ENCODE measurements around the gene NCOA7.

Gene NCOA7

GRCh38 chr6:125867483-125867942 lies 76.8 kb downstream of the NCOA7 start:
- DNase-seq (ENCODE audit: low read depth, low spot score) = no peak
- Histone ChIP-seq H3K27me3 (ENCODE audit: insufficient read depth, insufficient read length) (no peaks in the 10 kb centered on the region), H3K9me3 (ENCODE audit: insufficient read depth, low read length) (no peaks in the 10 kb centered on the region), H3K9ac (ENCODE audit: insufficient read length, low read depth) (no peak overlapping the region), H3K4me1 (ENCODE audit: insufficient read depth, insufficient read length) (no peaks in the 10 kb centered on the region), H3K36me3 (ENCODE audit: insufficient read depth, insufficient read length, low read length) (no peaks in the 10 kb centered on the region), H3K4me3 (ENCODE audit: insufficient read length, low read depth) (no peak overlapping the region)
- TF ChIP-seq YY1 (IDR thresholded peaks at IDR 0.05; ENCODE audit: insufficient read depth, insufficient read length) = no peak
- TF ChIP-seq ZNF274 (IDR thresholded peaks at IDR 0.05; ENCODE audit: low read depth, low read length) = no peak
- TF ChIP-seq SUZ12 (IDR thresholded peaks at IDR 0.05; ENCODE audit: extremely low read depth, insufficient read depth, insufficient read length) = no peak

GRCh38 chr6:125868252-125868651 lies 77.5 kb downstream of the NCOA7 start:
- no peak overlapping the region for H3K9ac ChIP-seq (ENCODE audit: insufficient read length, low read depth)
- H3K36me3 ChIP-seq (ENCODE audit: insufficient read depth, insufficient read length, low read length) = no peaks in the 10 kb centered on the region
- H3K27me3 ChIP-seq (ENCODE audit: insufficient read depth, insufficient read length) = no peaks in the 10 kb centered on the region
- H3K4me1 ChIP-seq (ENCODE audit: insufficient read depth, insufficient read length) = no peaks in the 10 kb centered on the region
- TF ChIP-seq YY1 (IDR thresholded peaks at IDR 0.05; ENCODE audit: insufficient read depth, insufficient read length) (no peak), ZNF274 (IDR thresholded peaks at IDR 0.05; ENCODE audit: low read depth, low read length) (no peak)
- no peak for DNase-seq (ENCODE audit: low read depth, low spot score)
- H3K4me3 ChIP-seq (ENCODE audit: insufficient read length, low read depth) = no peak overlapping the region
- no peaks in the 10 kb centered on the region for H3K9me3 ChIP-seq (ENCODE audit: insufficient read depth, low read length)

GRCh38 chr6:125868678-125869395 lies 78.1 kb downstream of the NCOA7 start:
- H3K27me3 ChIP-seq (ENCODE audit: insufficient read depth, insufficient read length) = no peaks in the 10 kb centered on the region
- H3K36me3 ChIP-seq (ENCODE audit: insufficient read depth, insufficient read length, low read length) = no peaks in the 10 kb centered on the region
- TF ChIP-seq ZNF274 (IDR thresholded peaks at IDR 0.05; ENCODE audit: low read depth, low read length) (no peak), YY1 (IDR thresholded peaks at IDR 0.05; ENCODE audit: insufficient read depth, insufficient read length) (no peak), SUZ12 (IDR thresholded peaks at IDR 0.05; ENCODE audit: extremely low read depth, insufficient read depth, insufficient read length) (no peak)
- DNase-seq (ENCODE audit: low read depth, low spot score) = no peak
- no peak overlapping the region for H3K9ac ChIP-seq (ENCODE audit: insufficient read length, low read depth)
- H3K4me3 ChIP-seq (ENCODE audit: insufficient read length, low read depth) = no peak overlapping the region
- no peaks in the 10 kb centered on the region for H3K9me3 ChIP-seq (ENCODE audit: insufficient read depth, low read length)
- no peaks in the 10 kb centered on the region for H3K4me1 ChIP-seq (ENCODE audit: insufficient read depth, insufficient read length)

- H3K27me3 ChIP-seq (ENCODE audit: insufficient read depth, insufficient read length) = no peaks in the 10 kb centered on the region
- no peaks in the 10 kb centered on the region for H3K36me3 ChIP-seq (ENCODE audit: insufficient read depth, insufficient read length, low read length)
- H3K9ac ChIP-seq (ENCODE audit: insufficient read length, low read depth) = no peak overlapping the region
- no peak overlapping the region for H3K4me3 ChIP-seq (ENCODE audit: insufficient read length, low read depth)
- H3K9me3 ChIP-seq (ENCODE audit: insufficient read depth, low read length) = no peaks in the 10 kb centered on the region
- TF ChIP-seq YY1 (IDR thresholded peaks at IDR 0.05; ENCODE audit: insufficient read depth, insufficient read length) = no peak
- TF ChIP-seq ZNF274 (IDR thresholded peaks at IDR 0.05; ENCODE audit: low read depth, low read length) = no peak
- no peak for TF ChIP-seq SUZ12 (IDR thresholded peaks at IDR 0.05; ENCODE audit: extremely low read depth, insufficient read depth, insufficient read length)
- no peak for DNase-seq (ENCODE audit: low read depth, low spot score)
- no peaks in the 10 kb centered on the region for H3K4me1 ChIP-seq (ENCODE audit: insufficient read depth, insufficient read length)
Observed at GRCh38 chr6:125869427-125869826, 78.7 kb downstream of the NCOA7 start.

GRCh38 chr6:125871365-125871764 lies 80.6 kb downstream of the NCOA7 start:
- H3K27me3 ChIP-seq (ENCODE audit: insufficient read depth, insufficient read length) = no peaks in the 10 kb centered on the region
- no peak for DNase-seq (ENCODE audit: low read depth, low spot score)
- no peaks in the 10 kb centered on the region for H3K4me1 ChIP-seq (ENCODE audit: insufficient read depth, insufficient read length)

GRCh38 chr6:125872259-125872921 lies 81.6 kb downstream of the NCOA7 start:
- Histone ChIP-seq H3K36me3 (ENCODE audit: insufficient read depth, insufficient read length, low read length) (no peaks in the 10 kb centered on the region), H3K9ac (ENCODE audit: insufficient read length, low read depth) (no peak overlapping the region), H3K27me3 (ENCODE audit: insufficient read depth, insufficient read length) (no peaks in the 10 kb centered on the region), H3K4me1 (ENCODE audit: insufficient read depth, insufficient read length) (no peaks in the 10 kb centered on the region), H3K4me3 (ENCODE audit: insufficient read length, low read depth) (no peak overlapping the region), H3K9me3 (ENCODE audit: insufficient read depth, low read length) (no peaks in the 10 kb centered on the region)
- TF ChIP-seq ZNF274 (IDR thresholded peaks at IDR 0.05; ENCODE audit: low read depth, low read length) = no peak
- no peak for TF ChIP-seq SUZ12 (IDR thresholded peaks at IDR 0.05; ENCODE audit: extremely low read depth, insufficient read depth, insufficient read length)
- TF ChIP-seq YY1 (IDR thresholded peaks at IDR 0.05; ENCODE audit: insufficient read depth, insufficient read length) = no peak
- DNase-seq (ENCODE audit: low read depth, low spot score) = no peak

More at GRCh38 chr6:125871365-125871764, 80.6 kb downstream of the NCOA7 start:
- TF ChIP-seq SUZ12 (IDR thresholded peaks at IDR 0.05; ENCODE audit: extremely low read depth, insufficient read depth, insufficient read length) (no peak), ZNF274 (IDR thresholded peaks at IDR 0.05; ENCODE audit: low read depth, low read length) (no peak), YY1 (IDR thresholded peaks at IDR 0.05; ENCODE audit: insufficient read depth, insufficient read length) (no peak)
- no peaks in the 10 kb centered on the region for H3K9me3 ChIP-seq (ENCODE audit: insufficient read depth, low read length)
- no peak overlapping the region for H3K4me3 ChIP-seq (ENCODE audit: insufficient read length, low read depth)
- no peak overlapping the region for H3K9ac ChIP-seq (ENCODE audit: insufficient read length, low read depth)
- H3K36me3 ChIP-seq (ENCODE audit: insufficient read depth, insufficient read length, low read length) = no peaks in the 10 kb centered on the region

- H3K36me3 ChIP-seq (ENCODE audit: insufficient read depth, insufficient read length, low read length) = no peaks in the 10 kb centered on the region
- TF ChIP-seq ZNF274 (IDR thresholded peaks at IDR 0.05; ENCODE audit: low read depth, low read length) = no peak
- TF ChIP-seq YY1 (IDR thresholded peaks at IDR 0.05; ENCODE audit: insufficient read depth, insufficient read length) = no peak
- no peak for TF ChIP-seq SUZ12 (IDR thresholded peaks at IDR 0.05; ENCODE audit: extremely low read depth, insufficient read depth, insufficient read length)
- H3K9me3 ChIP-seq (ENCODE audit: insufficient read depth, low read length) = no peaks in the 10 kb centered on the region
Observed at GRCh38 chr6:125882243-125882642, 91.5 kb downstream of the NCOA7 start.

More at GRCh38 chr6:125882243-125882642, 91.5 kb downstream of the NCOA7 start:
- Histone ChIP-seq H3K4me1 (ENCODE audit: insufficient read depth, insufficient read length) (no peaks in the 10 kb centered on the region), H3K27me3 (ENCODE audit: insufficient read depth, insufficient read length) (no peaks in the 10 kb centered on the region), H3K4me3 (ENCODE audit: insufficient read length, low read depth) (no peak overlapping the region), H3K9ac (ENCODE audit: insufficient read length, low read depth) (no peak overlapping the region)
- no peak for DNase-seq (ENCODE audit: low read depth, low spot score)
